Measurements from ENCODE around the gene NEU1.
"Not testable (repeated sequence)": the region's sequence is repeated elsewhere in the genome, so short reads cannot be mapped to it uniquely, and the experiment has no call there.

NEU1 gene

GRCh38 chr6:31831350-31832215 is 31.0 kb downstream of the NEU1 start:
- no peak for DNase-seq
- H3K4me3 Mint-ChIP-seq, result peak overlapping the region; percentile 88
- peak overlapping the region; percentile 89 for H3K27ac Mint-ChIP-seq
- peaks cover 53% of the 10 kb centered on the region for H3K36me3 Mint-ChIP-seq (ENCODE audit: low read depth)
- no peaks in the 10 kb centered on the region for H3K9me3 Mint-ChIP-seq
- H3K27me3 Mint-ChIP-seq, result no peaks in the 10 kb centered on the region
- peaks cover 31% of the 10 kb centered on the region for H3K4me1 Mint-ChIP-seq (ENCODE audit: low read depth)

- H3K27ac Mint-ChIP-seq, result peak overlapping the region; percentile 89
These were observed 31.7 kb downstream of the NEU1 start for GRCh38 chr6:31830886-31831335.

GRCh38 chr6:31829633-31830283 is 32.9 kb downstream of the NEU1 start:
- peaks cover 35% of the 10 kb centered on the region for H3K36me3 Mint-ChIP-seq (ENCODE audit: low read depth)
- H3K27ac Mint-ChIP-seq, result peak overlapping the region; percentile 89
- H3K9me3 Mint-ChIP-seq, result no peaks in the 10 kb centered on the region
- peaks cover 46% of the 10 kb centered on the region for H3K4me1 Mint-ChIP-seq (ENCODE audit: low read depth)
- H3K4me3 Mint-ChIP-seq, result peak overlapping the region; percentile 88
- H3K27me3 Mint-ChIP-seq, result no peaks in the 10 kb centered on the region
- DNase-seq, result peak; percentile 33

More at GRCh38 chr6:31830886-31831335, 31.7 kb downstream of the NEU1 start:
- Mint-ChIP-seq H3K36me3 (ENCODE audit: low read depth) (peaks cover 46% of the 10 kb centered on the region), H3K4me1 (ENCODE audit: low read depth) (peaks cover 36% of the 10 kb centered on the region), H3K4me3 (peak overlapping the region; percentile 88), H3K9me3 (no peaks in the 10 kb centered on the region), H3K27me3 (no peaks in the 10 kb centered on the region)
- no peak for DNase-seq

DNA sequence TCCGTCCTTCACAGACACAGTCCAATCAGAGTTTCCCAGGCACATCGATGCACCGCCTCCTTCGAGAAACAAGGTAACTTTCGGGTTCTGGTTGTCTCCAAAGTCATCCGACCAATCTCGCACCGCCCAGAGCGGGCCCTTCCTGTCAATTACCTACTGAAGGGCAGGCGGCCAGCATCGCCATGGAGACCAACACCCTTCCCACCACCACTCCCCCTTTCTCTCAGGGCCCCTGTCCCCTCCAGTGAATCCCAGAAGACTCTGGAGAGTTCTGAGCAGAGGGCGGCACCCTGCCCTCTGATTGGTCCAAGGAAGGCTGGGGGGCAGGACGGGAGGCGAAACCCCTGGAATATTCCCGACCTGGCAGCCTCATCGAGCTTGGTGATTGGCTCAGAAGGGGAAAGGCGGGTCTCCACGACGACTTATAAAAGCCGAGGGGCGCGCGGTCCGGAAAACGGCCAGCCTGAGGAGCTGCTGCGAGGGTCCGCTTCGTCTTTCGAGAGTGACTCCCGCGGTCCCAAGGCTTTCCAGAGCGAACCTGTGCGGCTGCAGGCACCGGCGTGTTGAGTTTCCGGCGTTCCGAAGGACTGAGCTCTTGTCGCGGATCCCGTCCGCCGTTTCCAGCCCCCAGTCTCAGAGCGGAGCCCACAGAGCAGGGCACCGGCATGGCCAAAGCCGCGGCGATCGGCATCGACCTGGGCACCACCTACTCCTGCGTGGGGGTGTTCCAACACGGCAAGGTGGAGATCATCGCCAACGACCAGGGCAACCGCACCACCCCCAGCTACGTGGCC is 35.1 kb downstream of the NEU1 start, which contains the start of gene HSPA1B:
TSS of gene HSPA1B (plus strand) at position 453 of the 794 bp plus-strand sequence. CDS start at position 666, 213 bp downstream.
- no peaks in the 10 kb centered on the region for H3K9me3 Mint-ChIP-seq

GRCh38 chr6:31826793-31827285 is 35.8 kb downstream of the NEU1 start:
- peak overlapping the region; percentile 97 for H3K27ac Mint-ChIP-seq
- peak overlapping the region; percentile 93 for H3K4me3 Mint-ChIP-seq
- H3K4me1 Mint-ChIP-seq (ENCODE audit: low read depth), result peaks cover 58% of the 10 kb centered on the region
- H3K36me3 Mint-ChIP-seq (ENCODE audit: low read depth), result peaks cover 26% of the 10 kb centered on the region
- H3K27me3 Mint-ChIP-seq, result no peaks in the 10 kb centered on the region
- no peaks in the 10 kb centered on the region for H3K9me3 Mint-ChIP-seq
- DNase-seq, result no peak

More for the DNA sequence above, 35.1 kb downstream of the NEU1 start, which contains the start of gene HSPA1B:
- H3K27ac Mint-ChIP-seq, result peak within 1 kb of the TSS; percentile 97
- H3K36me3 Mint-ChIP-seq (ENCODE audit: low read depth), result peaks cover 27% of the 10 kb centered on the region
- no peaks in the 10 kb centered on the region for H3K27me3 Mint-ChIP-seq
- H3K4me1 Mint-ChIP-seq (ENCODE audit: low read depth), result peaks cover 54% of the 10 kb centered on the region
- DNase-seq, result peak; percentile 91
- H3K4me3 Mint-ChIP-seq, result peak within 1 kb of the TSS; percentile 93

GRCh38 chr6:31825553-31825952 is 37.1 kb downstream of the NEU1 start:
- Mint-ChIP-seq H3K27ac (peak overlapping the region; percentile 97), H3K27me3 (no peaks in the 10 kb centered on the region), H3K36me3 (ENCODE audit: low read depth) (peaks cover 17% of the 10 kb centered on the region), H3K4me3 (no peak overlapping the region), H3K9me3 (no peaks in the 10 kb centered on the region), H3K4me1 (ENCODE audit: low read depth) (peaks cover 57% of the 10 kb centered on the region)
- DNase-seq, result no peak

DNA sequence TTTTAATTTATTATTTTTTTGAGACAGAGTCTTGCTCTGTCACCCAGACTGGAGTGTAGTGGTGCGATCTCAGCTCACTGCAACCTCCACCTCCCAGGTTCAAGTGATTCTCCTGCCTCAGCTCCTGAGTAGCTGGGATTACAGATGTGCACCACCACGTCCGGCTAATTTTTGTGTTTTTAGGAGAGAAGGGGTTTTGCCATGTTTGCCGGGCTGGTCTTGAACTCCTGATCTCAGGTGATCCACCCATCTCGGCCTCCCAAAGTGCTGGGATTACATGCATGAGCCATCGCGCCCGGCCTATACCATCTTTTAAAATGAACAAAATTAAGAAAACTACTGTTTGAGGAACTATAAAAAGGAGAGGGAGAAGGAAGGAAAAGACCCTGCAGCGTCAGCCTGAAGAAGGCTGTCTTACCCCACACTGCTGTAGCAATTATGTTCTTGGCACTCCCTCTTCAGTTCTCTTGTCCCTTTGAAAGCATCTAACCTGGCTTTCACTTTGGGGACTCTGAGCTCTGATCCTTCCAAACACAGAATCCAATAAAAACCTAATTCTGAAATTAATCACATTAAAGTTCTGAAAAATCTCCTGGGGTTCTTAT is 38.9 kb downstream of the NEU1 start:
- H3K27ac Mint-ChIP-seq, result peak overlapping the region; percentile 47
- not testable (repeated sequence) for DNase-seq; H3K36me3 Mint-ChIP-seq (ENCODE audit: low read depth); H3K9me3 Mint-ChIP-seq; H3K27me3 Mint-ChIP-seq
- peaks cover 66% of the 10 kb centered on the region for H3K4me1 Mint-ChIP-seq (ENCODE audit: low read depth)
- peak overlapping the region; percentile 8 for H3K4me3 Mint-ChIP-seq

DNA sequence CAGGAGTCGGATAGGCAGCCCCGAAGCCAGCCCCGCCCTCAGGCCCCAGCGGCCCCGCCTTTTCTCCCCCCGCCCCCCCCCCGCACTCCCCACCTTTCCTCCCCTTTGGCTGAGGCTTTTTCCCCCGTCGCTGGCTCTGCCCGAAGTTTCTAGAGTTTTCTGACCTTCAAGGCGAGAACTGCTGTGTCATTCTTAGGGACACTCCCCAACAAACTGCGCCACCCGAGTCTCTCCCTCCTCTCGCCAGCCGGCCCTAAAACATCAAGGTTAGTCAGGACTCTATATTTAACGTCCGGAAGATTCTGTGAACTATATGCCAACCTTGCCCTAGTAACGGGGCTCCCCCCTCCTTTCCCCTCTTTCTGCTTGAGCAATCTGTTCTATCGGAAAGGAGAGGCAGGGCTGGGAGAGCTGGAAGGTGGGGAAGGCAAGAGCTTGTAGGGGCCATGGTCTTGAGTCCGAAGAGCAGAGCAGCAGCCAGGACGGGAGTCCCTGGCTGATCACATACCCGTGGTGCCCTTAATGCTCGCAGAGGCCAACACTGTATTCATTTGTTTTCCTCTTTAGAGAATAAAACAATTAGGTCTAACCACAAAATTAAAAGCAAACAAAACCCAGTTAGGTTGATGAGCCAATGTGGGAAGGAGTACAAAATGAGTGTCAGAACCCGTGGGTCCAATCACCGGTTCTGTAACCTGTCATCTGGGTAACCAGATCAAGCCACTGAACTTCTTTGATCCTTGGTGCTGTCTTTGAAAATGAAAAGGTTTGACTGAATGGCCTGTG is 40.4 kb downstream of the NEU1 start:
- H3K36me3 Mint-ChIP-seq (ENCODE audit: low read depth), result peaks cover 16% of the 10 kb centered on the region
- DNase-seq, result peak; percentile 77
- no peaks in the 10 kb centered on the region for H3K9me3 Mint-ChIP-seq
- peak overlapping the region; percentile 86 for H3K4me3 Mint-ChIP-seq
- H3K27me3 Mint-ChIP-seq, result no peaks in the 10 kb centered on the region
- H3K4me1 Mint-ChIP-seq (ENCODE audit: low read depth), result peaks cover 76% of the 10 kb centered on the region
- peak overlapping the region; percentile 97 for H3K27ac Mint-ChIP-seq

GRCh38 chr6:31821301-31822035 is 41.2 kb downstream of the NEU1 start:
- H3K36me3 Mint-ChIP-seq (ENCODE audit: low read depth), result peaks cover 14% of the 10 kb centered on the region
- peak; percentile 84 for DNase-seq
- peak overlapping the region; percentile 97 for H3K27ac Mint-ChIP-seq
- H3K4me3 Mint-ChIP-seq, result peak overlapping the region; percentile 86
- H3K9me3 Mint-ChIP-seq, result no peaks in the 10 kb centered on the region
- H3K27me3 Mint-ChIP-seq, result no peaks in the 10 kb centered on the region
- peaks cover 68% of the 10 kb centered on the region for H3K4me1 Mint-ChIP-seq (ENCODE audit: low read depth)

- not testable (repeated sequence) for DNase-seq, H3K9me3 Mint-ChIP-seq, H3K27me3 Mint-ChIP-seq
- Mint-ChIP-seq H3K27ac (peak overlapping the region; percentile 97), H3K36me3 (ENCODE audit: low read depth) (peaks cover 14% of the 10 kb centered on the region), H3K4me3 (peak overlapping the region; percentile 86), H3K4me1 (ENCODE audit: low read depth) (peaks cover 61% of the 10 kb centered on the region)
These were observed 42.2 kb downstream of the NEU1 start for GRCh38 chr6:31820399-31820798.

- H3K4me1 Mint-ChIP-seq (ENCODE audit: low read depth), result peaks cover 62% of the 10 kb centered on the region
- DNase-seq, result no peak
- peak overlapping the region; percentile 44 for H3K4me3 Mint-ChIP-seq
- no peaks in the 10 kb centered on the region for H3K9me3 Mint-ChIP-seq
- peak overlapping the region; percentile 67 for H3K27ac Mint-ChIP-seq
- H3K36me3 Mint-ChIP-seq (ENCODE audit: low read depth), result peaks cover 14% of the 10 kb centered on the region
- no peaks in the 10 kb centered on the region for H3K27me3 Mint-ChIP-seq
These were observed 42.7 kb downstream of the NEU1 start for GRCh38 chr6:31819871-31820299.

GRCh38 chr6:31817929-31818511 is 44.6 kb downstream of the NEU1 start:
- DNase-seq, H3K9me3 Mint-ChIP-seq, H3K27me3 Mint-ChIP-seq: not testable (repeated sequence)
- peaks cover 68% of the 10 kb centered on the region for H3K4me1 Mint-ChIP-seq (ENCODE audit: low read depth)
- peaks cover 14% of the 10 kb centered on the region for H3K36me3 Mint-ChIP-seq (ENCODE audit: low read depth)
- peak overlapping the region; percentile 84 for H3K4me3 Mint-ChIP-seq
- peak overlapping the region; percentile 89 for H3K27ac Mint-ChIP-seq
